ENCODE measurements around the gene USP54. TPM values are rescaled to one million over a fixed set of nuclear protein-coding genes. Genes with fewer than 3 reads are reported as not detected.

The USP54 gene
- polyA plus RNA-seq, 1 of the 3 experiments (the other 2 are of a cell fraction) = 6.5 TPM

- H3K27ac ChIP-seq (ENCODE audit: low read depth in 2 of 2, low read length in 1 of 2) = no peak overlapping the region
- 94% methylated on average over 1 of the region's 1 CpG for WGBS (ENCODE audit: low lambda C conversion rate)
- H3K79me2 ChIP-seq (ENCODE audit: insufficient read depth) = no peaks in the 10 kb centered on the region
- no peak overlapping the region for H3K9ac ChIP-seq
- no peak overlapping the region for H2AFZ ChIP-seq (ENCODE audit: low read depth)
- H3F3A ChIP-seq (replicated peaks; ENCODE audit: insufficient read depth) = no peaks in the 10 kb centered on the region
- DNase-seq = no peak
- ChIA-PET POLR2A (interaction anchor here (1.2 kb wide), 1 partner anchor 47 kb away, joined by 3 read pairs; the partner anchor contains the start of gene PPP3CB), CTCF (no interaction called here)
- no peaks in the 10 kb centered on the region for H4K20me1 ChIP-seq (ENCODE audit: insufficient read depth)
- no peaks in the 10 kb centered on the region for H3K27me3 ChIP-seq (ENCODE audit: insufficient read depth)
- H3K4me3 ChIP-seq (ENCODE audit: low read depth in 2 of 2, low read length in 1 of 2) = no peak overlapping the region
- no peak overlapping the region for H3K4me2 ChIP-seq
- TF ChIP-seq CHD2 (IDR thresholded peaks at IDR 0.05; ENCODE audit: low read length, partially characterized antibody) = no peak
- TF ChIP-seq TAF1 (IDR thresholded peaks at IDR 0.05; ENCODE audit: borderline replicate concordance, low read depth, low read length) = no peak
- no peak for TF ChIP-seq FOXJ3 (CRISPR knock-in tag; IDR thresholded peaks at IDR 0.05)
- TF ChIP-seq ZBTB33 (IDR thresholded peaks at IDR 0.05; ENCODE audit: borderline replicate concordance, low read depth) = no peak
- TF ChIP-seq CTCF (IDR thresholded peaks at IDR 0.05) = no peak
- no peak for TF ChIP-seq RFX5 (IDR thresholded peaks at IDR 0.05; ENCODE audit: low read length)
- TF ChIP-seq YY1 (IDR thresholded peaks at IDR 0.05; ENCODE audit: low read depth) = no peak
- no peak for TF ChIP-seq GABPA (IDR thresholded peaks at IDR 0.05; ENCODE audit: low read depth)
- TF ChIP-seq TCF12 (IDR thresholded peaks at IDR 0.05) = no peak
- TF ChIP-seq REST (IDR thresholded peaks at IDR 0.05; ENCODE audit: low read depth, low read length) = no peak
- no peak for TF ChIP-seq FOXM1 (IDR thresholded peaks at IDR 0.05; ENCODE audit: low read depth)
- no peak for TF ChIP-seq SMC3 (IDR thresholded peaks at IDR 0.05; ENCODE audit: low read depth, low read length)
- TF ChIP-seq SIN3A (IDR thresholded peaks at IDR 0.05; ENCODE audit: borderline replicate concordance, low read depth, low read length) = no peak
- TF ChIP-seq EZH2phosphoT487 (IDR thresholded peaks at IDR 0.05; ENCODE audit: borderline replicate concordance, low read depth) = no peak
- no peak for TF ChIP-seq PBX3 (IDR thresholded peaks at IDR 0.05)
- no peak for TF ChIP-seq USF2 (IDR thresholded peaks at IDR 0.05; ENCODE audit: borderline replicate concordance, low read depth, low read length)
- TF ChIP-seq NFIC (IDR thresholded peaks at IDR 0.05; ENCODE audit: borderline replicate concordance) = no peak
- TF ChIP-seq JUND (IDR thresholded peaks at IDR 0.05) = no peak
- no peak for TF ChIP-seq EP300 (IDR thresholded peaks at IDR 0.05; ENCODE audit: borderline replicate concordance in 1 of 2, low read depth in 1 of 2, low read length in 1 of 2)
- 0 out of 2 replicates have a peak, but pooled peaks cover 4% of the 10 kb centered on the region for H3K9me3 ChIP-seq
- no peaks in the 10 kb centered on the region for H3K9me2 ChIP-seq
- H3K4me1 ChIP-seq (ENCODE audit: control insufficient read depth in 1 of 2, insufficient read depth in 2 of 2, low read depth in 1 of 2, low read length in 1 of 2) = no peaks in the 10 kb centered on the region
- H3K36me3 ChIP-seq (replicated peaks in 1 of 2; ENCODE audit: control insufficient read depth in 1 of 2, insufficient read depth in 2 of 2, low read length in 1 of 2) = peaks cover 36 to 63% of the 10 kb centered on the region in 2 experiments
Measured at GRCh38 chr10:73449113-73449512, 142.0 kb downstream of the USP54 start.
